DMS114 treated with DMSO at 0.1 percent for 48 hours (cell line): ENCODE results near the gene CIBAR2.
"Not testable (repeated sequence)": the region's sequence is repeated elsewhere in the genome, so short reads cannot be mapped to it uniquely, and the experiment has no call there.

ENCODE experiments used
- DNase-seq: peaks from one replicate; lab custom pipeline; 2025; ENCODE audit not compliant: unreplicated experiment; lab: John Stamatoyannopoulos, UW

The CIBAR2 gene

DNA sequence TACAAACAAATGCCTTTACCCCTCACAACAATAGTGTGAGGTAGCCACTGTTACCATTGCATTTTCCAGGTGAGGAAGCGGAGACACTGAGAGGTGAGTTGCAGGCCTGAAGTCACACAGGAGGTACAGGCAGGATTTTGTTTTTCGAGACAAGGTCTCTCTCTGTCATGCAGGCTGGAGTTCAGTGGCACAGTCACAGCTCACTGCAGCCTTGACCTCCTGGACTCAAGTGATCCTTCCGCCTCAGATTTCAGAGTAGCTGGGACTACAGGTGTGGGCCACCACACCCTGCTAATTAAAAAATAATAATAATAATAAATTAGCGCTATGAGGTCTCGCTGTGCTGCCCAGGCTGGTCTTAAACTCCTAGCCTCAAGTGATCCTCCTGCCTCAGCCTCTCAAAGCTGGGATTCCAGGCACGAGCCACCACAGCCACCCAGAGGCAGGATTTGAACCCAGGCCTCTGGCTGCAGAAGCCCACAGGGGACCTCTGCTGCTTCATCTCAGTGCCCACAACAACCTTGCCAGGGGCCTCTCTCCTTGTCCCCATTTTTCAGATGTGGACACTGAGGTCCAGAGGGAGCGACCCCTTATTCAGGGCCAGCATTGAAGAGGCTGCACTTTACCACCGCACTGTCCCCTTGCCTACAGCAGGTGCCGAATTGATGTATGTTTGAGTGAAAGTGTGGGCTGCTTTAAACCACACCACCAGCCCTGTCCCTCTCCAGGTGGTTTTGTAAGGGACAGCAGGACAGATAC is 16.0 kb upstream of the CIBAR2 start:
- DNase-seq = no peak

DNA sequence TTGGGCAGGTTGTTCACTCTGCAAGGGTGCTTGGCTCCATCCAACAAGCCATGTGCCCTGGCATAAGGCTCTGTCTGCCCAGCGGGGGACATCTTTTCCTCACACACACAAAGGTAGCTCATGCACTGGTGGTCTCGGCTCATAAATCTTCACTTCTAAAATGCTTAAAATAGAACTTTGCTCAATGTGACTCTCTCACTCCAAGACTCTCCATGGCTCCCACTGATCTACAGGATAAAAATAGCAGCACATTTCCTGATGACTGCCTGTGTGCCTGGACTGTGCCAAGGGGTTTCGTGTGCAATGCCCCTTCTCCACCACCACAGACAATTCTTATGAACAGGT is 15.1 kb upstream of the CIBAR2 start:
- DNase-seq = no peak

DNA sequence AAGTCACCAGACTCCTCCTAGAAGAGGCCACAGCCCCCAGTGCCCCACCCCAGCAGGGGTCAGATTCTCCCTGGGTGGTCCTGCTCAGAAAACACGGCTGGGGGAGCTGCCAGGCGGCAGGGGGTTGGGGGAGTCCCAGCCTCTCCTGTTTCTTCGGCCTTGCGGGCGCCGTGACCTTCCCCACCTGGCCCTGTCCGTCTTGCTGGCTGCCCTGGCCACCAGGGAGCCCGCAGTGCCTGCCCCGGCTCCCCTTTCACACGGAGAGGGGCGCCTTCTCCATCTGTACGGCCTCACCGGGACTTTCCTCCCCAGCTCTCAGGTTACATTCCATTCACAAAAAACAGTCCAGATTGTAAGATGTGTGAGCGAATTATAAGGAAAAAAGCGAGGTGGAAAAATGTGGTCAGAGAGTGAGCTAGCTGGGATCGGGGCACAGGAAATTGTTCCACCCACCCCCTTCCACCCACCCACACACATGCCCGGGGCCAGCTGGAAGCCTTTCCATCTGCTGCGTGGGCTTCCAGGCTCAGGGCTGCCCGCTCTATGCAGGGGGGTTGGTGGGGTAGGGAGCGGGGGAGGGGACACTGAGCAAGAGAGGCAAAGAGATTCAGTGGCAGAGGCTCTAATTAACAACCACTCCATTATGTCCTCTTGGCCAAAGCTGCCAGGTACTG is 14.6 kb upstream of the CIBAR2 start:
- DNase-seq = no peak

DNA sequence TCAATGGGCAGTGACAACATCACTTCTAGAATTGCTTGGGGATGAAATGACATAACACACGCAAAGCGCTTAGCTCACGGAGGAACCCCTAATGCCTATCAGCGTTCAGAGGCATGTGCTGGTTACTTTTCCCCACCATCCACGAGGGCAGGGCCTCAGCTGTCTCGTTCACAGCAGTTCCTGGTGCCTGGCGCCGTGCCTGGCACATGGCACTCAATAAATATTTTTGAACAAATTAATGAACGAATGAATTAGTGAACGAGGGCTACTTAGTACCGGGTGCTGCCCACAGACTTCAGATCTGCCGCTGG is 14.1 kb upstream of the CIBAR2 start:
- no peak for DNase-seq

DNA sequence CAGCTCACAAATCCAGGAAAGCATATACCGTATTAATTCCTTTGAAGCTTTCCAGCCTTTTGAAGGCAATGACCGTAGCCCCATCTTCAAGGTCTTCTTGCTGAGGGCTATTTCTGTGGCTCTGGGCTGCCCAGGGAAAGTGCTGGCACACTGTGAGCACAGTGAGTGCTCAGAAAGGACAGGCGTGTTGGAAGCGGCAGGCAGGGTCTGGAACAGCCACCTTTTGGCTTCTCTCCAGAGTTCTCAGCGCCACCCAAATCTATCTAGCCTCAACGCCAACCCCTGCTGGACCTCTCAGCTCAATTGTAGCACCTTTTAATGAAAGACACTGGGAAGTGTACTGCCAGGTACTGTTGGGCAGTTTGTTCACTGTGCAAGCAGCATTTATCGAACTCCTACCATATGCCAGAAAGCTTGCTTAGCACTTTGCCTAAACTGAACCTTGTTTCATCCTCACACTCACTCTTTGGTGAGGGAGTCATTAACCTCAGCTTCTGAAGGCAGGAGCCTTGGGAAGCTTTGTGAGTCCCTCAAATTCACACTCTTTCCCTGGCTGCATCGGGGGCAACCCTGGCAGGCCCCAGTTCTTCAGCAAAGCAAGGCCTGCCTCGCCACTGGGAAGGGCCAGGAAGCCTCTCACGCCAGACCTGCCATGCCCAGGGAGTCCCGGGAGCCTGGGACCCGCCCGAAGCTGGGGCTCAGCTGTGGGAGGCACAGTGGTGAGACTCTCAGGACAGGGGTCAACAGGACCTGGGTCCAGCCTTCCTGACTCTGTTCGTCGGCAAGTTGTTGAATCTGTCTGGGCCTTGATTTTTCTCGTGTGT is 13.5 kb upstream of the CIBAR2 start:
- DNase-seq = no peak

- no peak for DNase-seq
Observed at GRCh38 chr16:85124636-85125346, 12.5 kb upstream of the CIBAR2 start.

DNA sequence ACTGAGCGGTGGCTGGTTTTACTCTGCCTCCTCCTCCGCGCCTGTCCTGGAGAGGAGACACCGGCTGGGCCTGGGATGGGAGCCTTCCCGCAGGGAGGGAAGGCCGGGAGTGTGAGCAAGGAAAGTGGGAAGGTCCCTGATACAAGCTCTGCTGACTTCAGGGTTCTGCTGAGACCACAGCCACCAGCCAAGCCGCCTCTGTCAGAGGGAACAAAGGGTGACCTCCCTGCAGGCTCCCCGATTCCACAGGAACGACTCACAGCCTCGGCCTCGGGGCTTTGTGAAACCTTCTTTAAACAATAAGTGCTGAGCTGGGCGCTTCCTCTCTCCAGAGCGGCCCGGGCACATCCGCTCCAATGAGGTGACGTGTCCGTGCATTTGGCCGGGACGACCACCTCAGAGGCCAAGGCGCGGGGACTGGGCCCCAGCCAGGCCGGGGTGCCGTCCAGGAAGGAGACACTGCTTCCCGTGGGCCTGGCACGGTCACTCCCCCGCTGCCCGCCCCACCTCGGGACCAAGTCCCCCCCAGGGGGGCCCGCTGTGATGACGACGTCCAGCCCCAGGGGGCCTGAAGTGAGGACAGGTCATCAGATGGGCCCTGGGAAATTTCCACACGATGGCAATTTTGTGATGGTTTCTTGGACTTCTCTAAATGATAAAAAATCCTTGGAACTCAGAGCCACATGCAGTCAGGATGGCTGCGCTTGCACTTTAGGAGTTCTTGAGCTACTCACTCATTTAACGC is 11.8 kb upstream of the CIBAR2 start:
- DNase-seq = no peak

DNA sequence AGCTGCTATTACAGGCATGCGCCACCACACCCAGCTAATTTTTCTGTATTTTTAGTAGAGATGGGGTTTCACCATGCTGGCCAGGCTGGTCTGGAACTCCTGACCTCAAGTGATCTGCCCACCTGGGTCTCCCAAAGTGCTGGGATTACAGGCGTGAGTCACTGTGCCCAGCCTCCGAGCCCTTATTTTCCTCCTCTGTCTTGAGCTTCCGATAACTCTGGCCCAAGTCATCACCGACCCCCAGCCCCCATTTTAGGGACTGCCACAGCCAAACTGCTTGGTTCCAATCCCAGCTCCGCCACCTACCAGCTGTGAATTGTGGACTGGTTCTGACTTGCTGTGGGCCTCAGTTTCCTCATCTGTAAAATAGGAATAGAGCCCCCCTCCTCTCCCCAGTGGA is 11.2 kb upstream of the CIBAR2 start:
- not testable (repeated sequence) for DNase-seq

DNA sequence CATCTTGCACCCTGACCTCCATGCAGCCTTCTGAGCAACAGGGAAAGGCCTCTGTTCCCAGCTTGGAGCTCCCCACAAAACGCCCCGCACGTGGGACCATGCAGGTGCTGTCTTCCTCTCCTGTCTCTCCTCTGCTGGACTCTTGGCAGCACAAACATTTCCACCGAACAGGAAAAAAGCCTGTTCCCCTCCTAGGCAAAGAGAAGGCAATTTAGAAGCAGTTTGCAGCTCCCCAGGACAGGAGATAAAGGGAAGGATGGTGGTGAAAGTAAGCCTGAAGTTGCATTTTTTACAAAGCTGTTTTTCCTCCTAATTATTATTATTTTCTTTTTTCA is 7.7 kb upstream of the CIBAR2 start:
- no peak for DNase-seq

- no peak for DNase-seq
Observed at GRCh38 chr16:85117418-85117817, 5.1 kb upstream of the CIBAR2 start.

DNA sequence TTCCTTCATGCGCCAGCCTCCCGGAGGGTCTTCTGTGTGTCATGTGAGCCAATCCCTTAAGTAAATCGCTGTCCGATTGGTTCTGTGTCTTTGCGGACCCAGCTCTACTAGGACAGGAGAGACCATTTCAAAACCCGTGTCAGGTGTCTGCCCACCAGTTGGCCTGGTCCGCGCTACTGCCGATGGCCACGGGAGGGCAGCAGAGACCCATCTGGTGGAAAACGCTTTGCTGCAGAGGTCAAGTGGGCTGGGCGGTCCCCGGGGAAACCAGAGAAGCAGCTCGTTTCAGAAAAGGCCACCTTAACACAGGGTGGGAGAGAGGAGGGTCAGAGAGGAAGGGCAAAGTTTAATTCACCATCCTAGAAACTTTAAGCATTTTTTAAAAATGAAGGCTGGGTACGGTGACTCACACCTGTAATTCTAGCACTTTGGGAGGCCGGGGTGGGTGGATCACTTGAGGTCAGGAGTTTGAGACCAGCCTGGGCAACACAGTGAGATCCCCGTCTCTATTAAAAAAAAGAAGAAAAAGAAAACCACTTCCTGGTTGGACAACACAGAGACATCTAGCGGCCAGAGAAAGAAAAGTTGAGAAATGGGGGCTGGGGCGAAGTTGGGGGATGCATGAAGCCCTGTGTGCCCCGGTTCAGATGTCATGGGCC is 2.8 kb upstream of the CIBAR2 start:
- DNase-seq = peak; percentile 82

GRCh38 chr16:85113913-85114312 is 1.6 kb upstream of the CIBAR2 start:
- no peak for DNase-seq

- no peak for DNase-seq
Observed at GRCh38 chr16:85113168-85113733, 979 bp upstream of the CIBAR2 start.

GRCh38 chr16:85111184-85111583 is 1.1 kb downstream of the CIBAR2 start:
- DNase-seq = no peak

- no peak for DNase-seq
Observed at GRCh38 chr16:85110105-85110504, 2.2 kb downstream of the CIBAR2 start.

GRCh38 chr16:85107532-85107931 is 4.7 kb downstream of the CIBAR2 start:
- no peak for DNase-seq

DNA sequence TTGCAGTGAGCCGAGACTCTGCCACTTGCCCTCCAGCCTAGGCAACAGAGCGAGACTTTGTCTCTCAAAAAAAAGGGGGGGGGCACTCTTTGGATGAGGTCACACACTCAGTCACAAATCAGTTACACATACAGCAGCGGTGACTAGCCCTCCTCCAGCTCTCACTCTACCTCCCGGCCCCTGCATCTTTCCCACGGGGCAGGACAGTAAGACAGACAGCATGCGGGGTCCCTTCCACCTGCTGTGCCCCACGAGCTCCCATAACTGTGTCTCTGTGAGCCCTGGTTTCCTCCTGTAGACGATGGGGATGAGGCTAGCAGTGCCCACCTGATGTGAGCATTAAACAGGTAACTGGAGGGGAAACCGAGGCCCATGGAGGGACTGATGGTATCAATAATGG is 5.2 kb downstream of the CIBAR2 start:
- no peak for DNase-seq

DNA sequence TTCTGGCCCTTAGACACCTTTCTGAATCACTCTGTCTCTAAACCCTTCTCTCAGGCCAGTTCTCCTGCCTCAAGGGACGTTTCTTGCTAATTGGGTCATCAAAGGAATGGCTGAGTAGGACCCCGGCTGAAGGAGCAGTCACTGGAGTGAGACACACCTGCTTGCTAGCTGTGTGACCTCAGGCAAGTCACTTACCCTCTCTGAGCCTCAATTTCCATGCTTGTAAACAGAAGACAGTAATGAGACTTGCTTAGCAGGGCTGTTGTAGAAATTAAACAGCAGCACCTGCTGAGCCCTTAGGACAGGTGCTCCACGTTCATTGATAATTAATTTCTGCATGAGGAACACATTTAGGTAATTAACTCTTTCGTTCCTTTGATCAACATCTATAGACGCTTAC is 6.8 kb downstream of the CIBAR2 start:
- no peak for DNase-seq

- DNase-seq = no peak
Observed at GRCh38 chr16:85104821-85105391, 7.4 kb downstream of the CIBAR2 start.

DNA sequence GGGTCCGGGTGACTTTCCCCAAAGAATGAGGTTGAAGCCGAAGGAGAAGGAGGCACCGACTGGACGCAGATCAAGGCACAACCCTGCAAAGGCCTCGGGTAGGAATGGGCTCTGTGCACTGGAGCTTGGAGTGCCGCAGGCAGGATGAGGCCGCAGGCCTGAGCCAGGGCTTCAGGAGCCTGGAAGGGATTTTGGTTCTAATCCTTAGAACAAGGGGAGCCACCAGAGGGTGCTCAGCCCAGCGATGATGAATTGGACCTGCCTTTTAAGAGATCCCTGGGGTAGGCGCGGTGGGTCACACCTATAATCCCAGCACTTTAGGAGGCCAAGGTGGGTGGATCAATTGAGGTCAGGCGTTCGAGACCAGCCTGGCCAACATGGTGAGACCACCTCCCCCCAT is 8.1 kb downstream of the CIBAR2 start:
- no peak for DNase-seq
